HCT116 (cell line): ENCODE measurements around the gene APBA2. TPM values are rescaled to one million over a fixed set of nuclear protein-coding genes. Genes with fewer than 3 reads are reported as not detected.

ENCODE experiments used
- ATAC-seq: fragments of 200-7000 bp; cut with Tn5 transposase; 2 replicates; pipeline ENCODE4 v1.9.1; 2020; ENCODE audit warnings: mild to moderate bottlenecking, moderate library complexity
- BruUV-seq: library from RNA; stranded (reverse); fragments of 400-500 nt; replicated peaks from 2 replicates; lab custom pipeline; 2021; lab: Mats Ljungman, UMichigan
- CTCF ChIA-PET: fragments of 300-600 bp; sonication (Branson Sonifier 250); formaldehyde crosslinking; loops from one replicate; lab custom pipeline; 2021; ENCODE audit warnings: antibody characterized with exemption; lab: Charles Lee
- POLR2A ChIA-PET: fragments of 300-600, 350-600 bp; sonication (Branson Sonifier 250); formaldehyde crosslinking; loops from one replicate; lab custom pipeline; 2021; ENCODE audit warnings: antibody characterized with exemption; lab: Charles Lee
- RAD21 ChIA-PET, 2 experiments: fragments of 300-600 bp; sonication (Branson Sonifier 250); formaldehyde crosslinking; loops; one replicate each; lab custom pipeline; 2023; ENCODE audit warnings: low total read pairs in 2 of 2; ENCODE audit not compliant: uncharacterized antibody in 2 of 2, unreplicated experiment in 2 of 2, low non-redundant PET in 1 of 2; lab: Charles Lee
- DNase-seq: peaks from one replicate; pipeline ENCODE4 v3.0.0-alpha.2; 2010; ENCODE audit warnings: low read depth, low spot score
- H2AFZ ChIP-seq: fragments of 200-600 bp; shearing (Covaris generic), sonication (generic); 2 replicates; pipeline ENCODE4 v1.6.1; 2017; ENCODE audit warnings: low read depth, mixed run types, mixed read lengths, antibody characterized with exemption, low read length; ENCODE audit not compliant: poor library complexity, severe bottlenecking
- H3K27ac ChIP-seq: 2 replicates; pipeline ENCODE4 v1.5.1; 2012; ENCODE audit warnings: low read depth, low read length
- H3K27me3 ChIP-seq: fragments of 200-600 bp; sonication (generic); 2 replicates; pipeline ENCODE4 v1.6.1; 2016; ENCODE audit warnings: mixed run types, low read length, mixed read lengths; ENCODE audit not compliant: insufficient read depth
- H3K36me3 ChIP-seq, 2 experiments: fragments of 200-500 bp in 1 of 2; fragments of 200-600 bp in 1 of 2; sonication (Bioruptor generic) in 1 of 2; sonication (generic) in 1 of 2; 2 replicates each; pipeline versions ENCODE4 v1.5.1 to v1.6.1; 2014 to 2016; ENCODE audit warnings: low read length in 2 of 2, inconsistent platforms in 1 of 2, mixed read lengths in 1 of 2, mixed run types in 1 of 2; ENCODE audit not compliant: insufficient read depth in 2 of 2, control insufficient read depth in 1 of 2
- H3K4me1 ChIP-seq, 2 experiments: fragments of 200-600 bp in 1 of 2; sonication (generic) in 1 of 2; 2 replicates each; pipeline versions ENCODE4 v1.5.1 to v1.6.1; 2012 to 2017; ENCODE audit warnings: low read length in 2 of 2, inconsistent platforms in 1 of 2, mild to moderate bottlenecking in 1 of 2, mixed read lengths in 1 of 2, mixed run types in 1 of 2, moderate library complexity in 1 of 2; ENCODE audit not compliant: insufficient read depth in 2 of 2, control insufficient read depth in 1 of 2
- H3K4me2 ChIP-seq: fragments of 200-600 bp; sonication (generic); 2 replicates; pipeline ENCODE4 v1.6.1; 2017; ENCODE audit warnings: mixed run types, low read length, mixed read lengths
- H3K4me3 ChIP-seq, 2 experiments: fragments of 200-600 bp in 1 of 2; sonication (generic) in 1 of 2; replicated peaks in 1 of 2; 2 replicates each; pipeline ENCODE4 v1.5.1; 2011 to 2016; ENCODE audit warnings: low read length in 2 of 2, control low read depth in 1 of 2, low read depth in 1 of 2, mild to moderate bottlenecking in 1 of 2, mixed read lengths in 1 of 2, mixed run types in 1 of 2
- H3K79me2 ChIP-seq: fragments of 200-600 bp; sonication (generic); 2 replicates; pipeline ENCODE4 v1.6.1; 2017; ENCODE audit warnings: mild to moderate bottlenecking, mixed run types, low read length, moderate library complexity, mixed read lengths; ENCODE audit not compliant: insufficient read depth
- H3K9ac ChIP-seq: fragments of 200-600 bp; sonication (generic); 2 replicates; pipeline ENCODE4 v1.6.1; 2016; ENCODE audit warnings: low read length, mixed read lengths
- H3K9me2 ChIP-seq: fragments of 200-600 bp; sonication (generic), shearing (Covaris generic); 2 replicates; pipeline ENCODE4 v1.6.1; 2017; ENCODE audit warnings: mixed run types, mild to moderate bottlenecking, moderate library complexity; ENCODE audit not compliant: insufficient read depth
- H3K9me3 ChIP-seq, 2 experiments: fragments of 200-500 bp in 1 of 2; fragments of 200-600 bp in 1 of 2; sonication (Bioruptor generic) in 1 of 2; sonication (generic) in 1 of 2; 2 replicates each; pipeline ENCODE4 v1.6.1; 2014 to 2017; ENCODE audit warnings: low read length in 2 of 2, mixed read lengths in 2 of 2, inconsistent platforms in 1 of 2, low read depth in 1 of 2, mild to moderate bottlenecking in 1 of 2, mixed run types in 1 of 2, moderate library complexity in 1 of 2; ENCODE audit not compliant: control insufficient read depth in 1 of 2, insufficient read depth in 1 of 2
- H4K20me1 ChIP-seq: fragments of 200-600 bp; sonication (generic), shearing (Covaris generic); 2 replicates; pipeline ENCODE4 v1.6.1; 2017; ENCODE audit warnings: mixed run types, mild to moderate bottlenecking, moderate library complexity; ENCODE audit not compliant: insufficient read depth
- ATF3 ChIP-seq: IDR thresholded peaks from 2 replicates; pipeline ENCODE4 v1.6.1; 2012
- CBX3 ChIP-seq: IDR thresholded peaks from 2 replicates; pipeline ENCODE4 v1.6.1; 2012; ENCODE audit warnings: low read depth
- ELF1 ChIP-seq: IDR thresholded peaks from 2 replicates; pipeline ENCODE4 v1.6.1; 2012; ENCODE audit warnings: low read depth, borderline replicate concordance
- FOSL1 ChIP-seq: IDR thresholded peaks from 2 replicates; pipeline ENCODE4 v1.6.1; 2012; ENCODE audit warnings: low read depth
- JUND ChIP-seq: IDR thresholded peaks from 2 replicates; pipeline ENCODE4 v1.6.1; 2012
- POLR2AphosphoS5 ChIP-seq: IDR thresholded peaks from 2 replicates; pipeline ENCODE4 v1.6.1; 2011; ENCODE audit warnings: mild to moderate bottlenecking, low read depth, low read length, moderate library complexity
- REST ChIP-seq: IDR thresholded peaks from 2 replicates; pipeline ENCODE4 v1.6.1; 2012; ENCODE audit warnings: low read depth
- SIN3A ChIP-seq: IDR thresholded peaks from 2 replicates; pipeline ENCODE4 v1.6.1; 2012; ENCODE audit warnings: low read depth
- SP1 ChIP-seq: IDR thresholded peaks from 2 replicates; pipeline ENCODE4 v1.6.1; 2012; ENCODE audit warnings: low read depth
- ZBTB33 ChIP-seq: IDR thresholded peaks from 2 replicates; pipeline ENCODE4 v1.6.1; 2011; ENCODE audit warnings: mild to moderate bottlenecking, low read length, moderate library complexity; ENCODE audit not compliant: insufficient replicate concordance; ENCODE audit errors: extremely low read depth
- ZNF274 ChIP-seq: fragments of 200-500 bp; sonication (Bioruptor generic); IDR thresholded peaks from 2 replicates; pipeline ENCODE4 v1.6.1; 2014; ENCODE audit warnings: mild to moderate bottlenecking, low read depth, low read length, inconsistent platforms
- intact Hi-C: fragments of 100-400 bp; cut with micrococcal nuclease; formaldehyde crosslinking; loops from 2 replicates; pipeline ENCODE4 v1.10.0; 2022
- total RNA-seq: library from RNA; stranded (reverse); gene quantifications from one replicate; pipeline ENCODE4 v1.2.1, GENCODE V29; 2021; ENCODE audit not compliant: unreplicated experiment

The APBA2 gene
- total RNA-seq, 1 experiment from 2014 or later: 0.47 TPM

DNA sequence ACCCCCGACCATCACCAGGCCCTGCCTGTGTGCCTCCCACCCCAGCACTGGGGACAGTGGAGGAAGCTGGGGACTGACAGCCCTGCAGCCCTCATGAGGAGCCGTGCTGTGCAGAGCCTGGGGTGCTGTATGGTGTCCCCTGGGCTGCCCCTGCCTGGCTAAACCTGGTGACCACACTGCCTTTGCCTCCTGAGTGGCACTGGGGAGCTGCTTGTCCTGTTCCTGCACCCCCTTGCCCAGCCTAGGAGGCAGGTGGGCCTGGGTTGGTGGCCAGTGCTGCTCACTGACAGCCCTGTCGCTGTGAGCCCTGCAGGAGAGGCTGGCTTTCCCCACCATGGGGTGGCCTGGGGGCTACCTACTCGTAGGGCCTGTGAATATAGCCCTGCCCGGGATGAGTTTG lies 224.4 kb downstream of the APBA2 start (continued):
- no peak for TF ChIP-seq ZBTB33
- no peak for TF ChIP-seq SP1
- no peak for TF ChIP-seq ELF1
- no peak for TF ChIP-seq ATF3

- Histone ChIP-seq H3K4me1 (no peaks in the 10 kb centered on the region), H3K27ac (no peak overlapping the region), H4K20me1 (no peaks in the 10 kb centered on the region), H2AFZ (no peak overlapping the region), H3K4me3 (no peak overlapping the region), H3K36me3 (no peaks in the 10 kb centered on the region), H3K9me2 (no peaks in the 10 kb centered on the region), H3K79me2 (no peaks in the 10 kb centered on the region), H3K9me3 (no peaks in the 10 kb centered on the region), H3K4me2 (no peak overlapping the region), H3K27me3 (peaks cover 11% of the 10 kb centered on the region; the same call in 1 of the 2 replicates), H3K9ac (no peak overlapping the region)
- DNase-seq (no peak), ATAC-seq (no peak)
- intact Hi-C loops: no loop called here
- POLR2A ChIA-PET: no interaction called here
- TF ChIP-seq ZBTB33 (no peak), FOSL1 (no peak), POLR2AphosphoS5 (no peak), ZNF274 (no peak), ELF1 (no peak), JUND (no peak), REST (no peak), CBX3 (no peak), SIN3A (no peak)
- no TSS peak for BruUV-seq
- CTCF ChIA-PET: no interaction called here
- RAD21 ChIA-PET: no interaction called here
Observed at GRCh38 chr15:29110733-29111132, 225.0 kb downstream of the APBA2 start.
